Neuronal stem cell (in vitro differentiated cells): ENCODE results near the gene GDF7.

Experiments used
- DNase-seq: peaks from one replicate; pipeline ENCODE4 v3.0.0-alpha.2; 2013; ENCODE audit warnings: low spot score
- H2AFZ ChIP-seq: one replicate; pipeline ENCODE4 v1.6.1; 2013; ENCODE audit warnings: mild to moderate bottlenecking, low read length, inconsistent platforms
- H2AK5ac ChIP-seq: 2 replicates; pipeline ENCODE4 v1.6.1; 2013; ENCODE audit warnings: low read depth, mild to moderate bottlenecking, inconsistent platforms, low read length, moderate library complexity, mixed read lengths
- H2BK120ac ChIP-seq: 2 replicates; pipeline ENCODE4 v1.6.1; 2013; ENCODE audit warnings: low read depth, mild to moderate bottlenecking, inconsistent platforms, low read length, moderate library complexity, mixed read lengths
- H2BK12ac ChIP-seq: one replicate; pipeline ENCODE4 v1.6.1; 2013; ENCODE audit warnings: low read length, inconsistent platforms
- H2BK15ac ChIP-seq: 2 replicates; pipeline ENCODE4 v1.6.1; 2013; ENCODE audit warnings: mild to moderate bottlenecking, low read length, inconsistent platforms, mixed read lengths
- H2BK5ac ChIP-seq: one replicate; pipeline ENCODE4 v1.6.1; 2013; ENCODE audit warnings: inconsistent platforms, mild to moderate bottlenecking, low read length, moderate library complexity
- H3K14ac ChIP-seq: one replicate; pipeline ENCODE4 v1.6.1; 2013; ENCODE audit warnings: low read length, inconsistent platforms
- H3K18ac ChIP-seq: 2 replicates; pipeline ENCODE4 v1.6.1; 2013; ENCODE audit warnings: low read length, inconsistent platforms
- H3K23ac ChIP-seq: 2 replicates; pipeline ENCODE4 v1.6.1; 2013; ENCODE audit warnings: low read depth, mild to moderate bottlenecking, mixed read lengths, low read length, inconsistent platforms; ENCODE audit not compliant: poor library complexity
- H3K27ac ChIP-seq: replicated peaks from 3 replicates; pipeline ENCODE4 v1.5.1; 2013; ENCODE audit warnings: low read length, inconsistent platforms
- H3K27me3 ChIP-seq, 3 experiments: 2 replicates each; pipeline ENCODE4 v1.6.1; 2013; ENCODE audit warnings: low read length in 3 of 3, mild to moderate bottlenecking in 2 of 3, inconsistent platforms in 1 of 3, low read depth in 1 of 3, mixed read lengths in 1 of 3, moderate library complexity in 1 of 3; ENCODE audit not compliant: control insufficient read depth in 3 of 3, insufficient read depth in 3 of 3
- H3K36me3 ChIP-seq, 2 donors: replicated peaks in 1 of 2; 2 replicates each; pipeline ENCODE4 v1.6.1; 2013; ENCODE audit warnings: low read length in 2 of 2; ENCODE audit not compliant: control insufficient read depth in 2 of 2, insufficient read depth in 2 of 2
- H3K4ac ChIP-seq: 2 replicates; pipeline ENCODE4 v1.6.1; 2013; ENCODE audit warnings: inconsistent platforms, mild to moderate bottlenecking, low read length, moderate library complexity
- H3K4me1 ChIP-seq, 2 donors: 1 replicate in 1 of 2; 2 replicates in 1 of 2; pipeline ENCODE4 v1.6.1; 2013; ENCODE audit warnings: low read length in 2 of 2, low read depth in 1 of 2; ENCODE audit not compliant: control insufficient read depth in 2 of 2, insufficient read depth in 1 of 2
- H3K4me2 ChIP-seq: one replicate; pipeline ENCODE4 v1.6.1; 2013; ENCODE audit warnings: mild to moderate bottlenecking, low read length, inconsistent platforms; ENCODE audit not compliant: insufficient read depth, poor library complexity, severe bottlenecking
- H3K4me3 ChIP-seq, 2 donors: 2 replicates each; pipeline ENCODE4 v1.5.1; 2013; ENCODE audit warnings: low read length in 2 of 2, mild to moderate bottlenecking in 2 of 2, inconsistent platforms in 1 of 2, moderate library complexity in 1 of 2
- H3K79me1 ChIP-seq: one replicate; pipeline ENCODE4 v1.6.1; 2013; ENCODE audit warnings: low read depth, mild to moderate bottlenecking, inconsistent platforms, low read length, moderate library complexity
- H3K9ac ChIP-seq: one replicate; pipeline ENCODE4 v1.6.1; 2013; ENCODE audit warnings: mild to moderate bottlenecking, low read depth, low read length, inconsistent platforms; ENCODE audit not compliant: poor library complexity
- H3K9me3 ChIP-seq, 2 donors: replicated peaks in 1 of 2; 2 replicates each; pipeline versions ENCODE3 to v1.6.1; 2013; ENCODE audit warnings: low read length in 2 of 2, mild to moderate bottlenecking in 2 of 2, inconsistent platforms in 1 of 2, low read depth in 1 of 2, mixed read lengths in 1 of 2, moderate library complexity in 1 of 2; ENCODE audit not compliant: control insufficient read depth in 2 of 2, insufficient read depth in 1 of 2
- H4K8ac ChIP-seq: one replicate; pipeline ENCODE4 v1.6.1; 2013; ENCODE audit warnings: low read depth, mild to moderate bottlenecking, inconsistent platforms, low read length, moderate library complexity
- H4K91ac ChIP-seq: one replicate; pipeline ENCODE4 v1.6.1; 2013; ENCODE audit warnings: low read length, low read depth, mild to moderate bottlenecking, inconsistent platforms; ENCODE audit not compliant: poor library complexity
- WGBS, 2 donors: extraction: QIAGEN DNeasy Blood & Tissue Kit; methylation state at CpG; one replicate each; pipeline ENCODE4 v1.1.7; 2013; ENCODE audit warnings: missing lambda C conversion rate in 2 of 2, mixed read lengths in 1 of 2; ENCODE audit not compliant: insufficient read length in 2 of 2, insufficient replicate concordance in 1 of 2; ENCODE audit errors: extremely low coverage in 2 of 2; 5-methylcytosine and 5-hydroxymethylcytosine counted together

The GDF7 gene

GRCh38 chr2:20656561-20656960 lies 10.4 kb upstream of the GDF7 start:
- H2BK15ac ChIP-seq, result no peak overlapping the region
- no peak overlapping the region for H2AFZ ChIP-seq
- H3K27me3 ChIP-seq, result peaks cover 0 to 70% (median 7%) of the 10 kb centered on the region in 3 experiments
- H2AK5ac ChIP-seq, result no peak overlapping the region
- no peak overlapping the region for H4K8ac ChIP-seq
- H3K79me1 ChIP-seq, result no peaks in the 10 kb centered on the region
- no peak overlapping the region for H3K4me3 ChIP-seq
- no peak overlapping the region for H3K23ac ChIP-seq
- H3K14ac ChIP-seq, result no peak overlapping the region
- DNase-seq, result no peak
- peaks cover 9 to 11% of the 10 kb centered on the region in 2 donors for H3K4me1 ChIP-seq
- H3K9me3 ChIP-seq, result no peaks in the 10 kb centered on the region
- WGBS, 2 donors, result no CpG with 5 or more reads among the region's 7 CpGs
- no peak overlapping the region for H2BK120ac ChIP-seq
- no peak overlapping the region for H3K9ac ChIP-seq
- H3K4me2 ChIP-seq, result no peak overlapping the region
- H2BK5ac ChIP-seq, result no peak overlapping the region
- no peaks in the 10 kb centered on the region for H3K36me3 ChIP-seq
- H2BK12ac ChIP-seq, result no peak overlapping the region
- H3K27ac ChIP-seq, result no peak overlapping the region
- H3K18ac ChIP-seq, result no peak overlapping the region
- H4K91ac ChIP-seq, result no peak overlapping the region
- H3K4ac ChIP-seq, result no peak overlapping the region

GRCh38 chr2:20657522-20658235 lies 9.3 kb upstream of the GDF7 start:
- H3K36me3 ChIP-seq, result no peaks in the 10 kb centered on the region
- no peak overlapping the region for H2BK120ac ChIP-seq
- H3K27ac ChIP-seq, result no peak overlapping the region
- no peak overlapping the region for H4K91ac ChIP-seq
- no peak overlapping the region for H2BK5ac ChIP-seq
- H3K23ac ChIP-seq, result no peak overlapping the region
- no peak overlapping the region for H3K4me2 ChIP-seq
- no peaks in the 10 kb centered on the region for H3K79me1 ChIP-seq
- peaks cover 7 to 13% of the 10 kb centered on the region in 2 donors for H3K4me1 ChIP-seq
- no peak overlapping the region for H3K4ac ChIP-seq
- H3K9me3 ChIP-seq, result no peaks in the 10 kb centered on the region
- no peak overlapping the region for H2AK5ac ChIP-seq
- no CpG with 5 or more reads among the region's 4 CpGs for WGBS, 2 donors
- DNase-seq, result no peak
- H2AFZ ChIP-seq, result no peak overlapping the region
- H4K8ac ChIP-seq, result no peak overlapping the region
- no peak overlapping the region for H3K18ac ChIP-seq
- H2BK12ac ChIP-seq, result no peak overlapping the region
- H3K9ac ChIP-seq, result no peak overlapping the region
- no peak overlapping the region for H3K4me3 ChIP-seq
- H3K27me3 ChIP-seq, result peaks cover 0 to 74% (median 14%) of the 10 kb centered on the region in 3 experiments
- H2BK15ac ChIP-seq, result no peak overlapping the region
- no peak overlapping the region for H3K14ac ChIP-seq

GRCh38 chr2:20660506-20661420 lies 6.2 kb upstream of the GDF7 start:
- no peak overlapping the region for H3K18ac ChIP-seq
- H4K91ac ChIP-seq, result no peak overlapping the region
- no CpG with 5 or more reads among the region's 8 CpGs for WGBS, 2 donors
- no peak overlapping the region for H2AK5ac ChIP-seq
- no peak overlapping the region for H3K27ac ChIP-seq
- no peak for DNase-seq
- H3K4ac ChIP-seq, result no peak overlapping the region
- H2BK5ac ChIP-seq, result no peak overlapping the region
- H2BK12ac ChIP-seq, result no peak overlapping the region
- peaks cover 14 to 85% (median 45%) of the 10 kb centered on the region in 3 experiments for H3K27me3 ChIP-seq
- H2BK15ac ChIP-seq, result no peak overlapping the region
- H3K9me3 ChIP-seq, result no peaks in the 10 kb centered on the region
- H3K79me1 ChIP-seq, result no peaks in the 10 kb centered on the region
- H3K36me3 ChIP-seq, result no peaks in the 10 kb centered on the region
- no peak overlapping the region for H2BK120ac ChIP-seq
- H3K9ac ChIP-seq, result no peak overlapping the region
- H3K4me2 ChIP-seq, result no peak overlapping the region
- H2AFZ ChIP-seq, result no peak overlapping the region
- no peak overlapping the region for H3K14ac ChIP-seq
- no peak overlapping the region for H4K8ac ChIP-seq
- H3K4me1 ChIP-seq, result peaks cover 11 to 15% of the 10 kb centered on the region in 2 donors
- no peak overlapping the region for H3K23ac ChIP-seq
- no peak overlapping the region for H3K4me3 ChIP-seq
